ENCODE measurements around the gene PMEPA1.

- TF ChIP-seq CTCF (IDR thresholded peaks at IDR 0.05; ENCODE audit: low read depth, low read length, poor library complexity, severe bottlenecking), result no peak
- no peak for TF ChIP-seq EZH2phosphoT487 (IDR thresholded peaks at IDR 0.05; ENCODE audit: borderline replicate concordance, low read length)
These were observed 32.9 kb downstream of the PMEPA1 start for GRCh38 chr20:57676589-57677583.
